Memory B cell (primary cell): ENCODE measurements around the gene RPRD1B.

Source experiments
- ATAC-seq: fragments of 150-1000 bp; cut with Tn5 transposase; 2 replicates; pipeline ENCODE4 v1.10.0; 2021; ENCODE audit warnings: low read depth, mild to moderate bottlenecking, moderate library complexity
- DNase-seq, 2 donors: peaks; one replicate each; pipeline ENCODE4 v3.0.0; 2022; ENCODE audit warnings: low spot score in 2 of 2
- H3K27ac Mint-ChIP-seq: one replicate; pipeline ENCODE4 v1.8.0; 2022; ENCODE audit warnings: mild to moderate bottlenecking, moderate library complexity, mixed read lengths
- H3K27me3 Mint-ChIP-seq: one replicate; pipeline ENCODE4 v1.8.0; 2022; ENCODE audit warnings: mixed read lengths
- H3K36me3 Mint-ChIP-seq: one replicate; pipeline ENCODE4 v1.8.0; 2022; ENCODE audit warnings: mild to moderate bottlenecking, mixed read lengths
- H3K4me1 Mint-ChIP-seq: one replicate; pipeline ENCODE4 v1.8.0; 2022; ENCODE audit warnings: mixed read lengths
- H3K4me3 Mint-ChIP-seq: one replicate; pipeline ENCODE4 v1.8.0; 2022; ENCODE audit warnings: mild to moderate bottlenecking, moderate library complexity, mixed read lengths
- H3K9me3 Mint-ChIP-seq: one replicate; pipeline ENCODE4 v1.8.0; 2022; ENCODE audit warnings: mixed read lengths

Gene RPRD1B

GRCh38 chr20:38012332-38012731, 21.2 kb upstream of the RPRD1B start:
- no peak overlapping the region for H3K4me3 Mint-ChIP-seq
- peaks cover 47% of the 10 kb centered on the region for H3K36me3 Mint-ChIP-seq
- no peak for DNase-seq
- H3K9me3 Mint-ChIP-seq, result peaks cover 2% of the 10 kb centered on the region
- no peak for ATAC-seq
- peaks cover 3% of the 10 kb centered on the region for H3K4me1 Mint-ChIP-seq
- no peak overlapping the region for H3K27ac Mint-ChIP-seq
- H3K27me3 Mint-ChIP-seq, result no peaks in the 10 kb centered on the region

- no peak overlapping the region for H3K4me3 Mint-ChIP-seq
- H3K36me3 Mint-ChIP-seq, result peaks cover 58% of the 10 kb centered on the region
- no peak for ATAC-seq
- H3K27me3 Mint-ChIP-seq, result no peaks in the 10 kb centered on the region
- peaks cover 6% of the 10 kb centered on the region for H3K9me3 Mint-ChIP-seq
- H3K4me1 Mint-ChIP-seq, result peaks cover 3% of the 10 kb centered on the region
- no peak for DNase-seq
- no peak overlapping the region for H3K27ac Mint-ChIP-seq
These were observed 19.7 kb upstream of the RPRD1B start for GRCh38 chr20:38013887-38014286.

- ATAC-seq, result no peak
- H3K4me3 Mint-ChIP-seq, result no peak overlapping the region
- H3K27ac Mint-ChIP-seq, result no peak overlapping the region
- DNase-seq, result no peak
- H3K4me1 Mint-ChIP-seq, result peaks cover 11% of the 10 kb centered on the region
- peaks cover 52% of the 10 kb centered on the region for H3K36me3 Mint-ChIP-seq
- H3K9me3 Mint-ChIP-seq, result peaks cover 11% of the 10 kb centered on the region
- H3K27me3 Mint-ChIP-seq, result no peaks in the 10 kb centered on the region
These were observed 15.6 kb upstream of the RPRD1B start for GRCh38 chr20:38017959-38018358.

- H3K4me1 Mint-ChIP-seq, result peaks cover 11% of the 10 kb centered on the region
- ATAC-seq (no peak), DNase-seq (no peak)
- peaks cover 11% of the 10 kb centered on the region for H3K9me3 Mint-ChIP-seq
- peaks cover 48% of the 10 kb centered on the region for H3K36me3 Mint-ChIP-seq
- no peak overlapping the region for H3K4me3 Mint-ChIP-seq
- H3K27ac Mint-ChIP-seq, result no peak overlapping the region
- no peaks in the 10 kb centered on the region for H3K27me3 Mint-ChIP-seq
These were observed 15.2 kb upstream of the RPRD1B start for GRCh38 chr20:38018385-38018784.

- H3K4me3 Mint-ChIP-seq, result no peak overlapping the region
- no peak overlapping the region for H3K27ac Mint-ChIP-seq
- H3K9me3 Mint-ChIP-seq, result peaks cover 11% of the 10 kb centered on the region
- no peak for DNase-seq
- ATAC-seq, result no peak
- peaks cover 34% of the 10 kb centered on the region for H3K36me3 Mint-ChIP-seq
- H3K27me3 Mint-ChIP-seq, result no peaks in the 10 kb centered on the region
- H3K4me1 Mint-ChIP-seq, result peaks cover 14% of the 10 kb centered on the region
These were observed 12.3 kb upstream of the RPRD1B start for GRCh38 chr20:38021087-38021772.

- Mint-ChIP-seq H3K36me3 (peaks cover 24% of the 10 kb centered on the region), H3K9me3 (peaks cover 6% of the 10 kb centered on the region), H3K27me3 (no peaks in the 10 kb centered on the region), H3K27ac (no peak overlapping the region), H3K4me1 (peaks cover 20% of the 10 kb centered on the region), H3K4me3 (no peak overlapping the region)
- DNase-seq (no peak), ATAC-seq (no peak)
These were observed 10.2 kb upstream of the RPRD1B start for GRCh38 chr20:38023181-38024001.

GRCh38 chr20:38024496-38024895, 9.1 kb upstream of the RPRD1B start:
- H3K27ac Mint-ChIP-seq, result no peak overlapping the region
- H3K4me3 Mint-ChIP-seq, result no peak overlapping the region
- no peaks in the 10 kb centered on the region for H3K27me3 Mint-ChIP-seq
- peaks cover 3% of the 10 kb centered on the region for H3K9me3 Mint-ChIP-seq
- DNase-seq (no peak), ATAC-seq (no peak)
- H3K4me1 Mint-ChIP-seq, result peaks cover 30% of the 10 kb centered on the region
- peaks cover 21% of the 10 kb centered on the region for H3K36me3 Mint-ChIP-seq

GRCh38 chr20:38029453-38029852, 4.1 kb upstream of the RPRD1B start:
- Mint-ChIP-seq H3K9me3 (peaks cover 3% of the 10 kb centered on the region), H3K27ac (no peak overlapping the region), H3K36me3 (peaks cover 22% of the 10 kb centered on the region), H3K4me1 (peaks cover 38% of the 10 kb centered on the region), H3K4me3 (no peak overlapping the region), H3K27me3 (no peaks in the 10 kb centered on the region)
- ATAC-seq (no peak), DNase-seq (no peak)

- Mint-ChIP-seq H3K36me3 (peaks cover 20% of the 10 kb centered on the region), H3K4me1 (peaks cover 41% of the 10 kb centered on the region), H3K4me3 (peak overlapping the region; percentile 95), H3K9me3 (peaks cover 3% of the 10 kb centered on the region), H3K27ac (peak overlapping the region; percentile 91), H3K27me3 (no peaks in the 10 kb centered on the region)
- ATAC-seq, result no peak
- DNase-seq, result no peak
These were observed 1.6 kb upstream of the RPRD1B start for GRCh38 chr20:38031957-38032356.

- Mint-ChIP-seq H3K27me3 (no peaks in the 10 kb centered on the region), H3K4me3 (peak overlapping the region; percentile 95), H3K27ac (peak overlapping the region; percentile 91), H3K4me1 (peaks cover 46% of the 10 kb centered on the region), H3K9me3 (peaks cover 3% of the 10 kb centered on the region), H3K36me3 (peaks cover 23% of the 10 kb centered on the region)
- DNase-seq (no peak), ATAC-seq (peak; percentile 67)
These were observed 789 bp upstream of the RPRD1B start for GRCh38 chr20:38032585-38033329.

- no peak for DNase-seq
- Mint-ChIP-seq H3K4me3 (peak overlapping the region; percentile 95), H3K36me3 (peaks cover 14% of the 10 kb centered on the region), H3K27me3 (no peaks in the 10 kb centered on the region), H3K9me3 (peaks cover 3% of the 10 kb centered on the region), H3K4me1 (peaks cover 35% of the 10 kb centered on the region), H3K27ac (peak overlapping the region; percentile 91)
- no peak for ATAC-seq
These were observed 633 bp downstream of the RPRD1B start for GRCh38 chr20:38034108-38034649.

- Mint-ChIP-seq H3K4me1 (peaks cover 32% of the 10 kb centered on the region), H3K27me3 (no peaks in the 10 kb centered on the region), H3K4me3 (peak overlapping the region; percentile 95), H3K36me3 (peaks cover 9% of the 10 kb centered on the region), H3K27ac (peak overlapping the region; percentile 91), H3K9me3 (no peaks in the 10 kb centered on the region)
- DNase-seq (no peak), ATAC-seq (no peak)
These were observed 1.4 kb downstream of the RPRD1B start for GRCh38 chr20:38034961-38035360.

GRCh38 chr20:38036366-38036765, 2.8 kb downstream of the RPRD1B start:
- H3K27me3 Mint-ChIP-seq, result no peaks in the 10 kb centered on the region
- H3K9me3 Mint-ChIP-seq, result no peaks in the 10 kb centered on the region
- H3K4me1 Mint-ChIP-seq, result peaks cover 22% of the 10 kb centered on the region
- peaks cover 4% of the 10 kb centered on the region for H3K36me3 Mint-ChIP-seq
- DNase-seq (no peak), ATAC-seq (no peak)
- no peak overlapping the region for H3K4me3 Mint-ChIP-seq
- no peak overlapping the region for H3K27ac Mint-ChIP-seq

- Mint-ChIP-seq H3K9me3 (no peaks in the 10 kb centered on the region), H3K27ac (no peak overlapping the region)
These were observed 6.7 kb downstream of the RPRD1B start for GRCh38 chr20:38040276-38040675.

More at GRCh38 chr20:38040276-38040675, 6.7 kb downstream of the RPRD1B start:
- Mint-ChIP-seq H3K4me3 (no peak overlapping the region), H3K36me3 (peaks cover 20% of the 10 kb centered on the region), H3K4me1 (peaks cover 9% of the 10 kb centered on the region), H3K27me3 (no peaks in the 10 kb centered on the region)
- DNase-seq (no peak), ATAC-seq (no peak)
